Fibroblast of peridontal ligament (primary cell): ENCODE results near the gene KCNMA1.
A peak's percentile ranks its signal among the peaks of the same experiment; 100 is the strongest.

Experiments used
- DNase-seq: peaks from one replicate; pipeline ENCODE4 v3.0.0-alpha.2; 2010; ENCODE audit errors: extremely low read depth

The KCNMA1 gene

DNA sequence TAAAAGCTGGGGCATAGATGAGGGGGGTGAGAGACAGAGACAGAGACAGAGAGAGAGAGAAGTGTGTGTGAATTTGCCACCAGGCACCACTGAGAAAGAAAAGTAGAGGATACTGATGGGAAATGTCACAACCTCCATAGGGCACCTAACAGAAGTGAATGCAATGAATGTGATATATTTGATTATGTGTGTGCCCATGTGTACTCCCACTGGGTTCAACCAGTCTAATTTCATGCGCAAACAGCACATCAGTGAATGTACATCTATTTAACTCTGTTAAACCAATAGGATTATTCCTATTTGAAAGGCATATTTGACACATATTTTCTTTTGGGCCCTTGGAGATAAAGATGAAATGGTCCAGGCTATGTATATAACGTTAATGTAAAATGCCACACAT lies 241.3 kb downstream of the KCNMA1 start:
- DNase-seq = no peak

DNA sequence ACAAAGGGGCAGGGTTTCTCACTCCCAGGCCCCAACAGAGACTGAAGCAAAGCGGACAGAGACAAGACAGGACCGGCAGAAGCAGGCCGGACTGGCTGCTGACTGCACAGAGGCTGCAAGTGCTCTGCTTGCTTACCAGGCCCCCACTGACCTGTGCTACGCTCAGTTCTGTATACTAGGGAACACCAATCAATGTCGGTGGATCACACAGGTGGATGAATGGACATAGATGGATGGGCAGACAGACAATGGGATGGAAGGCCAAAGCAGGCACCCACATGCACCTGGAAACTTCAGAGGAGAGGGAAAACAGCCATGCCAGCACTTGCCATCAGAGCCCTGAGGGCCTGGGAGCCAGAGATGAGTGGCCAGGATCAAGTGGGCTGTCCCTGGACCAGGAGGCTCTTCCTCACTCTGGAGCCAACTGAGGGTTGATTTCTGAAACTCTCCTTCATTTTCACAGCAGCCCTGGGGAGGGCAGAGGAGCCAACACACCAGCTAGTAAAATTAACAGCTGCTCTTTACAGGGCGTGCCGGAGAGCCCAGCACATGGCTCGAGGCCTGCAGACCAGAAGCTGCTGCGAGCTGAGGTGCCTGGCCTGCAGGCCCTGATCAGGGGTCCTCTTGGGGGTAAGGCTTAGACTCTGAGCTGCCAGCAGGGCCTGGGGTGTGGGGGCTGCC lies 243.6 kb downstream of the KCNMA1 start:
- DNase-seq = no peak

DNA sequence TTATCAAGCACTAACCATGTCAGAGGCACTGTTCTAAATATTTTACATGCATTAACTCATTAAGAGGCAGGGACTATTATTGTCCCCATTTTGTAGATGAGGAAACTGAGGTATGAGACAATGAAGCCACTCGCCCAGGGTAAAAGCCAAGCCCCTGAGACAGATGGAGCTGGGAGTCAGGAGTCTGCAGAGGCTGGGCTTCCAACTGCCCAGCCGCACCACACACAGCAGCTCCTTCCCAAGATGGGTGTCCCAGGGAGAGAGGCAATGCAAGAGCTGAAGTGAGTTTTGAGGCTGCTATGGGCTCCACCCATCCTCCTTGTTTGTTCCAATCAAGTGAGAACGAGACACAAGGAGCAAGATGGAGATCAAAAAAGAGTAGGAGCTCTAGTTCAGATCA lies 244.2 kb downstream of the KCNMA1 start:
- DNase-seq = no peak

GRCh38 chr10:77392851-77393250 lies 244.8 kb downstream of the KCNMA1 start:
- peak; percentile 89 for DNase-seq

DNA sequence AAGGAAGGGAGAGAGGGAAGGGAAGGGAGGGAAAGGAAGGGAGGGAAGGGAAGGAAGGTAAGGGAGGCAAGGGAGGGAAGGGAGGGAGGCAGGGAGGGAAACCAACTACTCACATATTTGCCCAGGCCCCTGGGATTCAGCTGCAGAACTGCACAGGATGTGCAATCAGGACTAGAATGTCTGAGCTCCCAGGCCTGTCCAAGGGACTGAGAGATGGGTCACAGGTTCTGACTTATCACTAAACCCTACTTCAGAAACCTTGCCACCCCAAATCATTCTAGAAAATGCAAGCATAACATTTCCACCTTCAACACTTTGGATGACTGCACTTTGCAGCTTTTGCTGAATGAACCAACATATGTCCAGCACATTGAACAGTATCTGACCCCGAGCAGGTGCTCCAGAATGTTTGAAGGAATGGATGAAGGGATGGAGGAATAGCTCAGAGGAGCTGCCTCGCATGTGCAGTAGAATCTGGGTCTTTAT lies 245.3 kb downstream of the KCNMA1 start:
- DNase-seq = peak; percentile 67

GRCh38 chr10:77391605-77392235 lies 245.9 kb downstream of the KCNMA1 start:
- DNase-seq = peak; percentile 93

DNA sequence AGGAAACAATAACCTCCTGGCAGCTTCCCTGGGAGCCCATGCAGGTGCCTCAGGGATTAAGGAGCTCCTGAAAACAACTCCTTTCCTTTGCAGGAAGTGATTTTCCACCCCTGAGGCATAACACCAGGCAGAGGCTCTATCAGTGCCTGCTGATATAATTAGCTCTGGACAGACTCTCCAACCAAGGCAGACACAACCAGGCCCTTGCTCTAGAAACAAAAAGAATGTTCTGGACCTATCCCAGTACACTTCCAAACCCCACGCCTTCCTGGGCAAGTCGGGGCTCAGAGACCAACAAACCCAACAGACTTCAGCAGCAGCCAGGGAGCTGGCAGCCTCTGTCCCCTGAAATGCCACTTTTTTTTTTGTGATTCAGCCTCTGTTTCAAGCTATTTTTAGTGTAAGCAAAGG lies 247.1 kb downstream of the KCNMA1 start:
- DNase-seq = peak; percentile 29

- no peak for DNase-seq
Measured at GRCh38 chr10:77388571-77389100, 249.0 kb downstream of the KCNMA1 start.

GRCh38 chr10:77387701-77388100 lies 249.9 kb downstream of the KCNMA1 start:
- peak; percentile 33 for DNase-seq

DNA sequence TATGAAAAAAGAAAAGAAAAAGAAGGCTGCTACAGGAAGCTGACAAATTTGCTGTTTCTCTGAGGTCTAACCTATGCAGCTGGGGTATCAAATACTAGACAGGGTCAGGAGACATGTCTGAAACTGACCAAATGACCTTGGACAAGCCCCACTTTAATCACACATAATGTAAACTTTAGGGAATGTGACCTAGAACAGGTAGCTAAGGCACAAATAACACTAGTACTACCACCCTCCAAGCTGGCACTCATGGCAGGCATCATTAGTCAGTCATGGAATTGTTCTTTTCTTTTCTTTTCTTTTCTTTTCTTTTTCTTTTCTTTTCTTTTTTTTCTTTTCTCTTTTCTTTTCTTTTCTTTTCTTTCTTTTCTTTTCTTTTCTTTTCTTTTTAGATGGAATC lies 250.4 kb downstream of the KCNMA1 start:
- no peak for DNase-seq

- DNase-seq = peak; percentile 62
Measured at GRCh38 chr10:77386838-77387237, 250.8 kb downstream of the KCNMA1 start.

- no peak for DNase-seq
Measured at GRCh38 chr10:77386365-77386764, 251.2 kb downstream of the KCNMA1 start.

- no peak for DNase-seq
Measured at GRCh38 chr10:77385315-77385714, 252.3 kb downstream of the KCNMA1 start.

GRCh38 chr10:77383861-77384553 lies 253.6 kb downstream of the KCNMA1 start:
- DNase-seq = peak; percentile 55

DNA sequence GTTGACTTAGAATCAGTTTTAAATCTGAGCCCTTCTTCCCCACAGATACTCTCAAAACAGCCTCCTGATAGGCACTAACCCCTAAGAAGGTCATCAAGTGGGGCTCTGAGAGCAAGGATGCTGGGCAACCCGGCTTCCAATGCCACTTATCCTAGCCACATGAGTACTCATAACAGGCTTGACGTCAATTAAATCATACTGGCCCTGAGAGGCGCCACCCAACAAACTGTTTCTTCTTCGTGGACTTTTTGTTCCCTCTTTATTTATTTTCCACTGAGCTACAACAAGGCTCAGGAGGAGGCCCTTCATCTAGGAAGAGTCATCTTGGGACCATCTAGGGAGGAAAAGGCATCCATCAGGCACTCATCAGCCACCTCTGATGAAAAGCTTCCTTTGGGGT lies 255.9 kb downstream of the KCNMA1 start:
- DNase-seq = no peak

DNA sequence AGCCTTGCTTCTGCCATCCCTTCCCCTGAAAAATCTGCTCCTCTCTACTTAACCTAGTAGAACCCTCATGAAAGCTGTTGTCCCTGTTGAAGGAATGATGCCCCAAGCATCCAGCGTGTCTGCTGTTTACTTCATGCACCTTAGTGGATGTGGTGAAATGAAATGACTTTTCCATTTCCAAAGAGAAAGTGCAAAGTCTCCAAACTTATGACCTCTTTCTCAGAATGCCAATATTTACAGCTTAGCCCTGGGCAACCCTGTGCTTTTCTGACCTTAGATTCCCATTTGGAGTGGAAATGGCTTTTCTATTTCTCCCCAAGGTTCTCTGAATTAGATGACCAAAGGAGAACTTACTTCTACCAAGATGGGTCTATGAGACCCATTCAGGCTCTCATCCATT lies 256.9 kb downstream of the KCNMA1 start:
- no peak for DNase-seq

DNA sequence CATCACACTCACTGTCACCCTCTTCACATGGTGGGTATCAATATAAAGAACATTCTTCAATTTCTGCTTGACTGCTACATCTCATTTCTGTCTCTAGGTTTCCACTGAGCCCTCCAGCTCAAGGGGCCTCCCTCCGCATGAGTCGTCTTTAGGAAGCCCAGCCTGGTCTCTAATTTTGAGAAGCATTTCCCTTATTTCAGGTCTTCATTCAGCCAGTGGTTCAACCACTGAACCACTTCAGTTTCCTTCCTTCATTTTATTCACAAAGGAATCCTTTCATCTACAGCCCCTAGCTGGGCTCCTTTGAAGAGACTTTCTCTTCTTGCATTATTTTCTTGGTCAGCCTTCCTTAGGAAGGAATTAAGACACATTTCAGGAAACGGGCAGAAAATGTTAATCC lies 257.4 kb downstream of the KCNMA1 start:
- no peak for DNase-seq

DNA sequence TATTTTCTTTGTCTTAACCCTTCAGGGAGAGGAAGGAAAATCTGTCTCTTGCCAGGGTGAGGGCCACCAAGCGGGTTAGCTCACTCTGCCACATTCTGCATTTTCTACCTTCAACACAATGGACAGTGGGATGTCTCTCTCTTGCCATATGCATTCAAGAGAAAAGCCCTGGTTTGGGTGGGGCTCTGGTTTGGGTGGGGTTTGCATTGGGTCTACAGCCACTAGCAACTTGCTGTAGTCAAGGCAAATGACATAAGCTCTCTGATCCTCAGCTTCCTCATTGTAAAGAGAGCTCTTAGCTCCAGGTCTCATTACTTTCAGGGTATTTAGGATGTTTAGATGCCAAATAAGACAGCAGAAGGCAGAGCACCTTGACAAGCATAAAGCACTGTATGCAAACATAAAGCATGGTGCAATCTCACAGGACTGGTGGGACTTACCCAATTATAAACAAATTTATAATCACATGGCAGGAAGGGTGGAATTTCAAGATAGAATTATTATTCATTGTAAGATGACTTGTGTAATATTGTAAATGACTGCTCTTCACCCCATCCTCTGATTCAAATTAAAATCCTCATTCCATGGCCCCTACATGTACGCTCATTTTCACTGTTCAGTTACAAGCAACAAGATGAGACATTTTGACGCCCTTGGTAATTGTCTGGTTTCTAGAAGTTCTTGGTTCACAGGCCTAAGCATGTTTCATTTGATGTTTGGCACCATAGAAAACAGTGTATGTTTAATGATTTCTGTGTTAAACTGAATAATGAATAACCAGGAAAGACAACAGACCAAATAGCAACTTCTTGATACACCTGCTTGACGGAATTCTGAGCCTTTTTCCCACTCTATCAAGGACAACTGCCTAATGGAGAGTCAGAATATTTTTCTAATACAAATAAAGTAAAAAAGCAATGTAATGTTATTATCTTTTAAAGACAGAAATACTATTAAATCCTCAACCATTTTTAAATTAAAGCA lies 258.9 kb downstream of the KCNMA1 start:
- no peak for DNase-seq

DNA sequence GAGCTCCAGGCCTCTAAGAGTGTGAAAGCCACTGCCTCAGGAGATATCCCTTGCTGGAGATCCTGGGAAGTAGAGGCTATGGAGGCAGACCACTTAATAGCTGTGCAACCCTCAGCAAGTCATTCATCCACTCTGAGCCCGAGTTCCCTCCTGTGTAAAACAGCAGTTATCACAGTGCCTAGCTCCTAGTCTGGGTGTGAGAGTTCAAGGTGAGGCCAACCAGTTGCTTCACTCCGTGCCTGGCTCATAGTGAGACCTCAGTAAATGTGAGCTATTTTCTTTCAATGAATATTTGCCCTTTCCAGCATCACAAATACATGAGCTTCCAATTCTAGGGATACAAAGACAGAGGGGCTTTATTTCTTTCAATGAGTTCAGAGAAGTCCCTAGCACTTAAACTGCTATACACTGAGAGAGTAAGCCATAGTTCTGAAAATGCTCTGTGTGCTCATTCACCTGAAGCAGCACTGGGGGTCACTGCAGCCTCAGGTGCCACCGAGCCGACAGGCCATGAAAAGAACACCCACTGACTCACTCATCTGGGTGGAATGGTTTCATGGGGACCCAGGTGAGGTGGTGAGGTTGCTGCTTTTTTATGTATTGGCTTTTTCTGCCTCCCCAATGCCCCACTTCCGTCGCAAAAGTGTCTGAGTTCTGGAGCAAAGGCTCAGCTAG lies 259.8 kb downstream of the KCNMA1 start:
- no peak for DNase-seq

- no peak for DNase-seq
Measured at GRCh38 chr10:77377034-77377433, 260.6 kb downstream of the KCNMA1 start.

- DNase-seq = no peak
Measured at GRCh38 chr10:77374189-77374656, 263.4 kb downstream of the KCNMA1 start.
